AG04450 (cell line): ENCODE measurements around the gene ZSWIM3. TPM values are rescaled to one million over a fixed set of nuclear protein-coding genes. Genes with fewer than 3 reads are reported as not detected.

Source experiments
- CTCF ChIA-PET: fragments of 300-600, 350-600 bp; formaldehyde crosslinking; extraction: SDS; loops from one replicate; lab custom pipeline; 2022; ENCODE audit warnings: antibody characterized with exemption, inconsistent platforms; lab: Charles Lee
- POLR2A ChIA-PET: fragments of 350-600 bp; formaldehyde crosslinking; extraction: SDS; loops from one replicate; lab custom pipeline; 2021; ENCODE audit warnings: antibody characterized with exemption, inconsistent platforms; lab: Yijun Ruan, JAX
- DNase-seq: peaks from one replicate; pipeline ENCODE4 v3.0.0-alpha.2; 2011; ENCODE audit warnings: low read depth, low spot score
- H3K27ac ChIP-seq: one replicate; pipeline ENCODE4 v1.5.1; 2012; ENCODE audit warnings: low read depth, low read length, control low read depth
- H3K27me3 ChIP-seq: one replicate; pipeline ENCODE4 v1.6.0; 2012; ENCODE audit warnings: low read length; ENCODE audit not compliant: control insufficient read depth, insufficient read depth
- H3K4me3 ChIP-seq: 2 replicates; pipeline ENCODE4 v1.5.1; 2011; ENCODE audit warnings: mild to moderate bottlenecking, low read depth, low read length, control low read depth
- H3K9me3 ChIP-seq: 2 replicates; pipeline ENCODE4 v1.5.1; 2012; ENCODE audit warnings: low read length; ENCODE audit not compliant: control insufficient read depth, insufficient read depth
- polyA plus RNA-seq: library from polyadenylated mRNA; depleted of rRNA; stranded (reverse); fragments of >200 nt; gene quantifications from 2 replicates; pipeline ENCODE4 v1.2.3, GENCODE V29; 2011
- TF ChIP-seq, protein P1 (sequence below): IDR thresholded peaks from 2 replicates; pipeline ENCODE4 v1.5.1; 2011; ENCODE audit warnings: low read depth, low read length, control low read depth, inconsistent platforms

The ZSWIM3 gene
- polyA plus RNA-seq, 1 experiment = 4.6 TPM

DNA sequence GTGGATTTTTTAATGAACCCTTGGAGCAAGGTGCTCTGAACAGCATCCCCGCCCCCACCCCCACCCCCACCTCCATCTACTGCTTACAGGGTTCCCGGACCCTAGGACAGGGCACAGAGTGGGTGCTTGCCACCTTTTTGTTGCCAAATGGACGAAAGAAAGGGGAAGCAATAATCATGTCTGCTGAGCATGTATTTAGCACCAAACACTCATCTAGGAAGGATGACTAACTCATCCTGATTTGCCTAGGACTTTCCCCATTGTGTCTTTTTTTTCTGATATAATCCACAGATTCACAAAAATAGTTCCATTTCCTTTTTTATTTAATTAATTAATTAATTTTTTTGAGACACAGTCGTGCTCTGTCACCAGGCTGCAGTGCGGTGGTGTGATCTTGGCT lies 55.7 kb downstream of the ZSWIM3 start:
- POLR2A ChIA-PET = no interaction called here
- no peaks in the 10 kb centered on the region for H3K27me3 ChIP-seq
- H3K27ac ChIP-seq = no peak overlapping the region
- no peak for DNase-seq
- CTCF ChIA-PET = no interaction called here
- H3K4me3 ChIP-seq = no peak overlapping the region
- TF ChIP-seq, protein P1, sequence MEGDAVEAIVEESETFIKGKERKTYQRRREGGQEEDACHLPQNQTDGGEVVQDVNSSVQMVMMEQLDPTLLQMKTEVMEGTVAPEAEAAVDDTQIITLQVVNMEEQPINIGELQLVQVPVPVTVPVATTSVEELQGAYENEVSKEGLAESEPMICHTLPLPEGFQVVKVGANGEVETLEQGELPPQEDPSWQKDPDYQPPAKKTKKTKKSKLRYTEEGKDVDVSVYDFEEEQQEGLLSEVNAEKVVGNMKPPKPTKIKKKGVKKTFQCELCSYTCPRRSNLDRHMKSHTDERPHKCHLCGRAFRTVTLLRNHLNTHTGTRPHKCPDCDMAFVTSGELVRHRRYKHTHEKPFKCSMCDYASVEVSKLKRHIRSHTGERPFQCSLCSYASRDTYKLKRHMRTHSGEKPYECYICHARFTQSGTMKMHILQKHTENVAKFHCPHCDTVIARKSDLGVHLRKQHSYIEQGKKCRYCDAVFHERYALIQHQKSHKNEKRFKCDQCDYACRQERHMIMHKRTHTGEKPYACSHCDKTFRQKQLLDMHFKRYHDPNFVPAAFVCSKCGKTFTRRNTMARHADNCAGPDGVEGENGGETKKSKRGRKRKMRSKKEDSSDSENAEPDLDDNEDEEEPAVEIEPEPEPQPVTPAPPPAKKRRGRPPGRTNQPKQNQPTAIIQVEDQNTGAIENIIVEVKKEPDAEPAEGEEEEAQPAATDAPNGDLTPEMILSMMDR = no peak
- H3K9me3 ChIP-seq = no peaks in the 10 kb centered on the region; the same call in 1 of the 2 replicates

DNA sequence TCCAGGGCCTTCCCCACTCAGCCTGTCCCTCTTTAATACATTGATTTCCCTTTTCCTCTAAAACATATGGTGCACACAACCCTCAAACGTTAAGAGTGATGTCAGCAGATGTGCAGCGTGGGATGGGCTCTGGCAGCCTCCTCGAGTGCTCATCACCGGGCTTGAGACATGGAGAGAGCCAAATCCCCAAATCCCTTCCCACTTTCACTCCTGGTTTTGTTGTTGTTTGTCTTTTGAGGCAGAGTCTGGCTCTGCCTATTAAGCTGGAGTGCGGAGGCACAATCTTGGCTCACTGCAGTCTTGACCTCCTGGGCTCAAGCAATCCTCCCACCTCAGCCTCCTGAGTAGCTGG lies 60.4 kb downstream of the ZSWIM3 start:
- H3K9me3 ChIP-seq = no peaks in the 10 kb centered on the region
- CTCF ChIA-PET = interaction anchor here (2.7 kb wide), 1 partner anchor 52 kb away, joined by 12 read pairs; no protein-coding TSS in a partner anchor
- TF ChIP-seq, protein P1 = no peak
- POLR2A ChIA-PET = interaction anchor here (1.1 to 3.5 kb wide), 3 partner anchors 12 to 54 kb away, joined by 3 to 36 read pairs (median 5); partner anchors contain the start of genes PCIF1 and ZNF335
- H3K27me3 ChIP-seq = no peaks in the 10 kb centered on the region
- H3K27ac ChIP-seq = peak overlapping the region; percentile 76
- DNase-seq = no peak
- H3K4me3 ChIP-seq = no peak overlapping the region

DNA sequence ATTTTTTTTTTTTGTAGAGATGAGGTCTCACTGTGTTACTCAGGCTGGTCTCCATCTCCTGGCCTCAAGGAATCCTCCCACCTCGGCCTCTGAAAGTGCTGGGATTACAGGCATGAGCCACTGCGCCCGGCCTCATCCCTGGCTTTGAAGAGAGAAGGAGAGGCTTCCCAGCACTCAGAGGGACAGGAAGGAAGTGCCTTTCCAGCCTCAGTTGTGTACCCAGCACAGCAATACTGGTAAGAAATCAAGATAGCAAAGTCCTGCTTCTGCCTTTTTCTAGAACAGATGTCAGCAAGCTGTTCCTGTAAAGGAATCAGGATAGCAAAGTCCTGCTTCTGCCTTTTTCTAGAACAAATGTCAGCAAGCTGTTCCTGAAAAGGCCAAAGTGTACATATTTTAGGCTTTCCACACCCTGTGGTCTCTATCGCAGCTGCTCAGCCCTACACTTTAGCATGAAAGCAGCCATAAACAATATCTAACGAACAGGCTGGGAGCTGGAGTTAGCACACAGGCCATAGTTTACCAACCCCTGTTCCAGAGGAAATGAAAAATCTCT lies 60.8 kb downstream of the ZSWIM3 start:
- Histone ChIP-seq H3K9me3 (no peaks in the 10 kb centered on the region), H3K27ac (peak overlapping the region; percentile 76), H3K27me3 (no peaks in the 10 kb centered on the region), H3K4me3 (no peak overlapping the region)
- ChIA-PET CTCF (interaction anchor here (2.7 kb wide), 1 partner anchor 51 kb away, joined by 12 read pairs; no protein-coding TSS in a partner anchor), POLR2A (interaction anchor here (1.1 to 3.5 kb wide), 3 partner anchors 13 to 53 kb away, joined by 3 to 36 read pairs (median 5); partner anchors contain the start of genes PCIF1 and ZNF335)
- no peak for DNase-seq
- TF ChIP-seq, protein P1 = no peak

DNA sequence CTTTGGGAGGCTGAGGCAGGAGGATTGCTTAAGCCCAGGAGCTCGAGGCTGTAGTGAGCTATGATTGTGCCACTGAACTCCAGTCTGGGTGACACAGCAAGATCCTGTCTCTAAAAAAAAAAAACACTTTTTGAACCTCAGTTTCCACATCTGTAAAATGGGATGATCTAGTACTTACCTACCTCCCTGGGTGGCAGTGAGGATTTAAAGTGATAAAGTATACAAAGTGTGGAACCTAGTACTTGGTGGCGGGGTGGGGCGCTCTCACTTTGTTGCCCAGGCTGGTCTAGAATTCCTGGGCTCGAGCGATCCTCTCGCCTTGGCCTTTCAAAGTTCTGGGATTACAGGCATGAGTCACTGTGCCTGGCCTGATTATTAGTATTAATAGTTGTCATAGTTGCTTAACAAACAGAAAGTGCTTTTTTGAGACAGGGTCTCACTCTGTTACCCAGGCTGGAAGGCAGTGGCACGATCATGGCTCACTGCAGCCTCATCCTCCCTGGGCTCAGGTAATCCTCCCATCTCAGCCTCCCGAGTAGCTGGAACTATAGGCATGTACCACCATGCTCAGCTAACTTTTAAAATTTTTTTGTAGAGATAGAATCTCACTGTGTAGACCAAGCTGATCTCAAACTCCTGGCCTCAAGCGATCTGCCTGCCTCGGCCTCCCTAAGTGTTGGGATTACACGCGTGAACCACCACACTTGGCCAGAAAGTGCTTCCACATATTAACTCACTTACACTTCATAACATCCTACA lies 61.5 kb downstream of the ZSWIM3 start:
- no peaks in the 10 kb centered on the region for H3K9me3 ChIP-seq
- H3K4me3 ChIP-seq = no peak overlapping the region
- DNase-seq = no peak
- CTCF ChIA-PET = interaction anchor here (2.7 kb wide), 1 partner anchor 51 kb away, joined by 12 read pairs; no protein-coding TSS in a partner anchor
- TF ChIP-seq, protein P1 = no peak
- POLR2A ChIA-PET = interaction anchor here (0.6 to 3.5 kb wide), 9 partner anchors 8 to 52 kb away, joined by 3 to 36 read pairs (median 6); partner anchors contain the start of genes PCIF1 and ZNF335
- H3K27ac ChIP-seq = peak overlapping the region; percentile 76
- no peaks in the 10 kb centered on the region for H3K27me3 ChIP-seq
